ENCODE data around the gene KBTBD7. TPM values are rescaled to one million over a fixed set of nuclear protein-coding genes. Genes with fewer than 3 reads are reported as not detected.

KBTBD7 gene, protein sequence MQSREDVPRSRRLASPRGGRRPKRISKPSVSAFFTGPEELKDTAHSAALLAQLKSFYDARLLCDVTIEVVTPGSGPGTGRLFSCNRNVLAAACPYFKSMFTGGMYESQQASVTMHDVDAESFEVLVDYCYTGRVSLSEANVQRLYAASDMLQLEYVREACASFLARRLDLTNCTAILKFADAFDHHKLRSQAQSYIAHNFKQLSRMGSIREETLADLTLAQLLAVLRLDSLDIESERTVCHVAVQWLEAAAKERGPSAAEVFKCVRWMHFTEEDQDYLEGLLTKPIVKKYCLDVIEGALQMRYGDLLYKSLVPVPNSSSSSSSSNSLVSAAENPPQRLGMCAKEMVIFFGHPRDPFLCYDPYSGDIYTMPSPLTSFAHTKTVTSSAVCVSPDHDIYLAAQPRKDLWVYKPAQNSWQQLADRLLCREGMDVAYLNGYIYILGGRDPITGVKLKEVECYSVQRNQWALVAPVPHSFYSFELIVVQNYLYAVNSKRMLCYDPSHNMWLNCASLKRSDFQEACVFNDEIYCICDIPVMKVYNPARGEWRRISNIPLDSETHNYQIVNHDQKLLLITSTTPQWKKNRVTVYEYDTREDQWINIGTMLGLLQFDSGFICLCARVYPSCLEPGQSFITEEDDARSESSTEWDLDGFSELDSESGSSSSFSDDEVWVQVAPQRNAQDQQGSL
- total RNA-seq (2016; rRNA removed; fragmentation: Illumina TruSeq; extraction: Trizol) (9.0 and 14.9 TPM in 2 replicates), polyA plus RNA-seq (2011; rRNA removed) (3.6 and 3.8 TPM in 2 replicates), polyA minus RNA-seq (2011; rRNA and poly(A)+ RNA removed; ENCODE audit: low replicate concordance) (18.8 and 26.5 TPM in 2 replicates), Bru-seq, nascent RNA (percentile 84 among the genes with signal in this experiment), BruChase-seq, experiment 1, labeled RNA remaining after a 6-hour chase (percentile 50 among the genes with signal in this experiment), BruChase-seq, experiment 2, labeled RNA remaining after a 2-hour chase (percentile 86 among the genes with signal in this experiment)
- total RNA-seq (2016; cell fraction: cytosol; rRNA removed; fragmentation: Illumina TruSeq; extraction: Trizol; ENCODE audit: low read depth): 0.61 and 0.71 TPM in 2 replicates
- total RNA-seq (2016; cell fraction: insoluble cytoplasmic fraction; rRNA removed; fragmentation: Illumina TruSeq; extraction: Trizol): 9.1 and 14.2 TPM in 2 replicates
- total RNA-seq (2016; cell fraction: membrane; rRNA removed; fragmentation: Illumina TruSeq; extraction: Trizol): 3.4 and 4.1 TPM in 2 replicates
- total RNA-seq (2016; cell fraction: nucleus; rRNA removed; fragmentation: Illumina TruSeq; extraction: Trizol): 8.3 and 8.7 TPM in 2 replicates
- polyA plus RNA-seq (2011; cell fraction: cytosol; rRNA removed): 2.8 and 2.9 TPM in 2 replicates
- 2.6 and 3.1 TPM in 2 replicates for polyA plus RNA-seq (2011; cell fraction: nucleus; rRNA removed)
- polyA plus RNA-seq (2012): 3.2 and 4.1 TPM in 2 replicates
- polyA plus RNA-seq (2016; cell fraction: cytosol; fragmentation: Illumina TruSeq; extraction: Trizol; ENCODE audit: low read depth): 0.17 and 0.28 TPM in 2 replicates
- polyA plus RNA-seq (2016; cell fraction: insoluble cytoplasmic fraction; fragmentation: Illumina TruSeq; extraction: Trizol; ENCODE audit: low read depth): 10.2 and 10.4 TPM in 2 replicates
- 1.0 and 1.3 TPM in 2 replicates for polyA plus RNA-seq (2016; cell fraction: membrane; fragmentation: Illumina TruSeq; extraction: Trizol; ENCODE audit: low read depth)
- 4.8 and 5.5 TPM in 2 replicates for polyA plus RNA-seq (2016; cell fraction: nucleus; fragmentation: Illumina TruSeq; extraction: Trizol; ENCODE audit: insufficient read depth, low read depth)
- 6.6 and 7.6 TPM in 2 replicates for polyA minus RNA-seq (2011; cell fraction: cytosol; rRNA and poly(A)+ RNA removed)
- 12.4 and 12.9 TPM in 2 replicates for polyA minus RNA-seq (2011; cell fraction: nucleus; rRNA and poly(A)+ RNA removed)
- long read RNA-seq, experiment 1, full-length matches to known transcripts: 5 of 5 reads
- long read RNA-seq, experiment 1, partial matches to known transcripts: 0 of 5 reads
- long read RNA-seq, experiment 1, other reads (novel, unspliced or antisense): 0 of 5 reads
- long read RNA-seq, experiment 2, full-length matches to known transcripts: 6 of 6 reads
- long read RNA-seq, experiment 2, partial matches to known transcripts: 0 of 6 reads
- long read RNA-seq, experiment 2, other reads (novel, unspliced or antisense): 0 of 6 reads

DNA sequence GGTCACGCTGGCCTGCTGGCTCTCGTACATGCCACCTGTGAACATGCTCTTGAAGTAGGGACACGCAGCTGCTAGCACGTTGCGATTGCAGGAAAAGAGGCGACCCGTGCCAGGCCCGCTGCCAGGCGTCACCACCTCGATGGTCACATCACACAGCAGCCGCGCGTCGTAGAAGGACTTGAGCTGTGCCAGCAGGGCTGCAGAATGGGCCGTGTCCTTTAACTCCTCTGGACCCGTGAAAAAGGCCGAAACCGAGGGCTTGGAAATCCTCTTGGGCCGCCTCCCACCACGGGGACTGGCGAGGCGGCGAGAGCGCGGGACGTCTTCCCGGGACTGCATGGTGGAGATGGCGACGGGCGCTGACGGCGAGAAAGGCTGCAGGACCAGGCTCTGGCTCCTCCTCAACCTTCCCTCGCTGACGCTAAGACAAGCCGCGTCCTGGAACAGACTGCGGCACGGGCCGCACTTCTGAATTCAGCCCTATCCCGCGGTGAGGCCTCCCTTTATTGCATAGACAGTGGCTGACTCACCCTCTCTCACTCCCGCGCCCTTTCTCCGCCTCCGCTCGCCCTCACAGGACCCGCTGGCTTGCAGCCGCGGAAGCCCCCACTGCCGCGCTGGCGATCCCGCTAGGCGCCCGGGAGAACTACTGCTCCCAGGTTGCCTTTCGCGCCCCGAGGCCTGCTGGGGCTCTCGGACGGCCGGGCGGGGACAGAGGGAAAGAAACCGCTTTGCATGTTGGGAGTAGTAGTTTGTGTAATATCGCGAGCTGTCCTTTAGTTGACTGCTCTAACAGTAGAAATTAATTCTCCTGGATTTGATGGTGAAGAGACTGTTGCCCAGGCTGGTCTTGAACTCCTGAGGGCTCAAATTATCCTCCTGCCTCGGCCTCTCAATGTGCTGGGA is at the start of gene KBTBD7:
Gene KBTBD7 (minus strand): TSS at position 651 of the 906 bp plus-strand sequence. CDS start 312 bp downstream, at position 339.
- POLR2A ChIA-PET: interaction anchor here (0.5 to 1.2 kb wide), 5 partner anchors 14 to 564 kb away, joined by 3 to 7 read pairs (median 3); partner anchors contain the start of genes KBTBD6 and WBP4
- ATAC-seq (peak; percentile 98), FAIRE-seq (peak; percentile 36), DNase-seq (ENCODE audit: low spot score) (peak; percentile 91)
- peaks cover 21% of the 10 kb centered on the region for H3K79me2 ChIP-seq (ENCODE audit: insufficient read depth, low read length)
- H3K27ac ChIP-seq (ENCODE audit: extremely low read length, insufficient read depth, low read length): peak within 1 kb of the TSS; percentile 85
- H3K27me3 ChIP-seq (ENCODE audit: control insufficient read depth in 1 of 2, insufficient read depth in 2 of 2, low read length in 2 of 2): no peaks in the 10 kb centered on the region; a peak in 1 of 5 replicates
- H3K36me3 ChIP-seq (replicated peaks in 1 of 2; ENCODE audit: control insufficient read depth in 1 of 2, insufficient read depth in 2 of 2, low read length in 2 of 2): no peaks in the 10 kb centered on the region
- TSS peak; percentile 68 for BruUV-seq (replicated peaks)
- H3K9ac ChIP-seq (ENCODE audit: insufficient read depth, low read depth, low read length): peak within 1 kb of the TSS; percentile 91
- in situ Hi-C loops (cut with HindIII; ENCODE audit: extremely low pct_ligation_motif_present, low pct_unique_long_range_greater_than_20kb) (loop anchor here (5.0 to 10.0 kb wide), 2 partner anchors 62 to 129 kb away; partner anchors contain the start of genes KBTBD6 and WBP4), intact Hi-C loops (cut with micrococcal nuclease; ENCODE audit: unreplicated experiment) (loop anchor here (1.0 to 10.0 kb wide), 2 partner anchors 62 to 119 kb away; partner anchors contain the start of gene KBTBD6)
- peak within 1 kb of the TSS; percentile 87 for H3K4me2 ChIP-seq (ENCODE audit: low read depth, low read length)
- H3K4me1 ChIP-seq (ENCODE audit: insufficient read depth, low read length): peaks cover 57% of the 10 kb centered on the region
- no peaks in the 10 kb centered on the region for H3K9me3 ChIP-seq (ENCODE audit: low read length)
- 27% methylated on average over 25 of the region's 66 CpGs for WGBS (ENCODE audit: low lambda C conversion rate)
- peak within 1 kb of the TSS; percentile 57 to 89 (median 75) for H3K4me3 ChIP-seq (replicated peaks in 1 of 3; ENCODE audit: insufficient read depth in 1 of 3, low read depth in 2 of 3, low read length in 3 of 3)
- H2AFZ ChIP-seq (ENCODE audit: low read length): peak within 1 kb of the TSS; percentile 90
- CTCF ChIA-PET (ENCODE audit: low intra/inter-chr PET ratio, low total read pairs): no interaction called here
- no peaks in the 10 kb centered on the region for H4K20me1 ChIP-seq (ENCODE audit: insufficient read depth, low read length)
- TF ChIP-seq ATM (IDR thresholded peaks at IDR 0.05; ENCODE audit: borderline replicate concordance) (no peak), POLR2AphosphoS5 (IDR thresholded peaks at IDR 0.05; ENCODE audit: low read depth, low read length) (peak; percentile 78), ZNF841 (CRISPR knock-in tag; IDR thresholded peaks at IDR 0.05; ENCODE audit: borderline replicate concordance) (0 out of 2 replicates have a peak, but pooled peaks have one; percentile 34), ZNF556 (CRISPR knock-in tag; IDR thresholded peaks at IDR 0.05; ENCODE audit: borderline replicate concordance) (peak; percentile 84; the same call in 1 of the 2 replicates), POLR2G (IDR thresholded peaks at IDR 0.05; ENCODE audit: low read depth, low read length) (peak; percentile 91)
- TF ChIP-seq, protein P1, sequence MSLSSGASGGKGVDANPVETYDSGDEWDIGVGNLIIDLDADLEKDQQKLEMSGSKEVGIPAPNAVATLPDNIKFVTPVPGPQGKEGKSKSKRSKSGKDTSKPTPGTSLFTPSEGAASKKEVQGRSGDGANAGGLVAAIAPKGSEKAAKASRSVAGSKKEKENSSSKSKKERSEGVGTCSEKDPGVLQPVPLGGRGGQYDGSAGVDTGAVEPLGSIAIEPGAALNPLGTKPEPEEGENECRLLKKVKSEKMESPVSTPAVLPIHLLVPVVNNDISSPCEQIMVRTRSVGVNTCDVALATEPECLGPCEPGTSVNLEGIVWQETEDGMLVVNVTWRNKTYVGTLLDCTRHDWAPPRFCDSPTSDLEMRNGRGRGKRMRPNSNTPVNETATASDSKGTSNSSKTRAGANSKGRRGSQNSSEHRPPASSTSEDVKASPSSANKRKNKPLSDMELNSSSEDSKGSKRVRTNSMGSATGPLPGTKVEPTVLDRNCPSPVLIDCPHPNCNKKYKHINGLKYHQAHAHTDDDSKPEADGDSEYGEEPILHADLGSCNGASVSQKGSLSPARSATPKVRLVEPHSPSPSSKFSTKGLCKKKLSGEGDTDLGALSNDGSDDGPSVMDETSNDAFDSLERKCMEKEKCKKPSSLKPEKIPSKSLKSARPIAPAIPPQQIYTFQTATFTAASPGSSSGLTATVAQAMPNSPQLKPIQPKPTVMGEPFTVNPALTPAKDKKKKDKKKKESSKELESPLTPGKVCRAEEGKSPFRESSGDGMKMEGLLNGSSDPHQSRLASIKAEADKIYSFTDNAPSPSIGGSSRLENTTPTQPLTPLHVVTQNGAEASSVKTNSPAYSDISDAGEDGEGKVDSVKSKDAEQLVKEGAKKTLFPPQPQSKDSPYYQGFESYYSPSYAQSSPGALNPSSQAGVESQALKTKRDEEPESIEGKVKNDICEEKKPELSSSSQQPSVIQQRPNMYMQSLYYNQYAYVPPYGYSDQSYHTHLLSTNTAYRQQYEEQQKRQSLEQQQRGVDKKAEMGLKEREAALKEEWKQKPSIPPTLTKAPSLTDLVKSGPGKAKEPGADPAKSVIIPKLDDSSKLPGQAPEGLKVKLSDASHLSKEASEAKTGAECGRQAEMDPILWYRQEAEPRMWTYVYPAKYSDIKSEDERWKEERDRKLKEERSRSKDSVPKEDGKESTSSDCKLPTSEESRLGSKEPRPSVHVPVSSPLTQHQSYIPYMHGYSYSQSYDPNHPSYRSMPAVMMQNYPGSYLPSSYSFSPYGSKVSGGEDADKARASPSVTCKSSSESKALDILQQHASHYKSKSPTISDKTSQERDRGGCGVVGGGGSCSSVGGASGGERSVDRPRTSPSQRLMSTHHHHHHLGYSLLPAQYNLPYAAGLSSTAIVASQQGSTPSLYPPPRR (CRISPR knock-in tag; IDR thresholded peaks at IDR 0.05; ENCODE audit: borderline replicate concordance): 0 out of 2 replicates have a peak, but pooled peaks have one; percentile 22
